Panc1 (cell line): ENCODE data around the gene DIS3L2. TPM values are rescaled to one million over a fixed set of nuclear protein-coding genes. Genes with fewer than 3 reads are reported as not detected.

Experiments
- ATAC-seq: fragments of 200-7000 bp; cut with Tn5 transposase; 2 replicates; pipeline ENCODE4 v1.9.1; 2020; ENCODE audit warnings: mild to moderate bottlenecking, moderate library complexity
- BruUV-seq: library from RNA; stranded (reverse); fragments of 400-500 nt; replicated peaks from 2 replicates; lab custom pipeline; 2021; lab: Mats Ljungman, UMichigan
- CTCF ChIA-PET: fragments of 300-600 bp; sonication (Branson Sonifier 250); formaldehyde crosslinking; loops from one replicate; lab custom pipeline; 2022; ENCODE audit warnings: antibody characterized with exemption; lab: Charles Lee
- POLR2A ChIA-PET: fragments of 300-600 bp; sonication (Branson Sonifier 250); formaldehyde crosslinking; loops from one replicate; lab custom pipeline; 2022; ENCODE audit warnings: antibody characterized with exemption; lab: Charles Lee
- DNase-seq: peaks from one replicate; pipeline ENCODE4 v3.0.0-alpha.2; 2010; ENCODE audit warnings: low read depth, low spot score
- H3K27ac ChIP-seq: 2 replicates; pipeline ENCODE4 v1.5.1; 2011; ENCODE audit warnings: mild to moderate bottlenecking, low read length, inconsistent platforms
- H3K27me3 ChIP-seq: fragments of 200-500 bp; sonication (Bioruptor generic); 2 replicates; pipeline ENCODE4 v1.6.0; 2014; ENCODE audit warnings: low read length, inconsistent platforms; ENCODE audit not compliant: control insufficient read depth, insufficient read depth
- H3K36me3 ChIP-seq: fragments of 200-500 bp; sonication (Bioruptor generic); 2 replicates; pipeline ENCODE4 v1.5.1; 2014; ENCODE audit warnings: inconsistent platforms, mild to moderate bottlenecking, low read length, moderate library complexity; ENCODE audit not compliant: control insufficient read depth, insufficient read depth
- H3K4me1 ChIP-seq: 2 replicates; pipeline ENCODE4 v1.5.1; 2011; ENCODE audit warnings: inconsistent platforms, mild to moderate bottlenecking, low read length, moderate library complexity; ENCODE audit not compliant: control insufficient read depth, insufficient read depth
- H3K4me3 ChIP-seq, 2 experiments: 2 replicates each; pipeline ENCODE4 v1.5.1; 2011 to 2012; ENCODE audit warnings: low read depth in 2 of 2, low read length in 2 of 2, mild to moderate bottlenecking in 2 of 2, inconsistent platforms in 1 of 2, moderate library complexity in 1 of 2
- H3K9me3 ChIP-seq: fragments of 200-500 bp; sonication (Bioruptor generic); 2 replicates; pipeline ENCODE4 v1.5.1; 2014; ENCODE audit warnings: low read depth, mild to moderate bottlenecking, inconsistent platforms, low read length, moderate library complexity; ENCODE audit not compliant: control insufficient read depth, insufficient read depth
- CTCF ChIP-seq: fragments of 450-650 bp; IDR thresholded peaks from 2 replicates; pipeline ENCODE4 v1.5.1; 2017; ENCODE audit warnings: mild to moderate bottlenecking
- POLR2AphosphoS5 ChIP-seq: IDR thresholded peaks from 2 replicates; pipeline ENCODE4 v1.6.1; 2012; ENCODE audit warnings: mild to moderate bottlenecking, low read depth, low read length, moderate library complexity
- REST ChIP-seq, 2 experiments: IDR thresholded peaks; 2 replicates each; pipeline ENCODE4 v1.6.1; 2011 to 2012; ENCODE audit warnings: low read depth in 2 of 2, control low read depth in 1 of 2, low read length in 1 of 2, mild to moderate bottlenecking in 1 of 2, moderate library complexity in 1 of 2; ENCODE audit not compliant: insufficient read depth in 1 of 2
- SIN3A ChIP-seq: IDR thresholded peaks from 2 replicates; pipeline ENCODE4 v1.6.1; 2012; ENCODE audit warnings: low read depth, mild to moderate bottlenecking, low read length, moderate library complexity, borderline replicate concordance; ENCODE audit not compliant: insufficient read depth
- TCF7L2 ChIP-seq: IDR thresholded peaks from 2 replicates; pipeline ENCODE4 v1.6.1; 2011; ENCODE audit warnings: mild to moderate bottlenecking, low read depth, low read length, inconsistent platforms
- in situ Hi-C: cut with HindIII; loops from 2 replicates; pipeline ENCODE4 v1.10.0; 2016; ENCODE audit warnings: low sequenced_read_pairs, low pct_unique_long_range_greater_than_20kb
- intact Hi-C: fragments of 100-400 bp; cut with micrococcal nuclease; formaldehyde crosslinking; loops from one replicate; pipeline ENCODE4 v1.10.0; 2022; ENCODE audit not compliant: unreplicated experiment
- total RNA-seq: library from RNA; stranded (reverse); gene quantifications from one replicate; pipeline ENCODE4 v1.2.1, GENCODE V29; 2021; ENCODE audit not compliant: unreplicated experiment

Gene DIS3L2
- total RNA-seq, 1 experiment from 2014 or later = 28.1 TPM

- TF ChIP-seq TCF7L2 = no peak
- no peak for TF ChIP-seq CTCF
- TF ChIP-seq SIN3A = no peak
- no peak for TF ChIP-seq REST (IDR thresholded peaks at IDR 0.05; ENCODE audit: insufficient read depth in 1 of 2, low read depth in 2 of 2, low read length in 1 of 2)
- TF ChIP-seq POLR2AphosphoS5 = no peak
- Histone ChIP-seq H3K9me3 (peaks cover 12% of the 10 kb centered on the region; the same call in 1 of the 2 replicates), H3K36me3 (no peaks in the 10 kb centered on the region), H3K27ac (no peak overlapping the region), H3K4me1 (no peaks in the 10 kb centered on the region), H3K4me3 (no peak overlapping the region), H3K27me3 (no peaks in the 10 kb centered on the region)
- in situ Hi-C loops (no loop called here), intact Hi-C loops (no loop called here)
- ATAC-seq = no peak
- POLR2A ChIA-PET = no interaction called here
- no TSS peak for BruUV-seq
- no peak for DNase-seq
- CTCF ChIA-PET = no interaction called here
Observed at GRCh38 chr2:232315923-232316299, 354.4 kb downstream of the DIS3L2 start.

GRCh38 chr2:232316461-232317330 lies 355.2 kb downstream of the DIS3L2 start:
- H3K36me3 ChIP-seq = no peaks in the 10 kb centered on the region
- ChIA-PET CTCF (no interaction called here), POLR2A (no interaction called here)
- in situ Hi-C loops = no loop called here
- H3K4me3 ChIP-seq = no peak overlapping the region
- BruUV-seq = no TSS peak
- intact Hi-C loops = no loop called here
- ATAC-seq (no peak), DNase-seq (no peak)
- TF ChIP-seq TCF7L2 = no peak
- TF ChIP-seq CTCF = no peak
- TF ChIP-seq POLR2AphosphoS5 = no peak
- no peak for TF ChIP-seq SIN3A
- no peak for TF ChIP-seq REST (IDR thresholded peaks at IDR 0.05; ENCODE audit: insufficient read depth in 1 of 2, low read depth in 2 of 2, low read length in 1 of 2)
- no peaks in the 10 kb centered on the region for H3K27me3 ChIP-seq
- no peaks in the 10 kb centered on the region for H3K4me1 ChIP-seq
- no peak overlapping the region for H3K27ac ChIP-seq
- H3K9me3 ChIP-seq = peaks cover 12% of the 10 kb centered on the region; the same call in 1 of the 2 replicates
